GM19351 (cell line): ENCODE measurements around the gene RIOK2.

Experiments used
- ATAC-seq: cut with Tn5 transposase; IDR thresholded peaks from one replicate; pipeline ENCODE4 v1.9.1; 2021; ENCODE audit warnings: mild to moderate bottlenecking, moderate library complexity; ENCODE audit not compliant: unreplicated experiment

The RIOK2 gene

DNA sequence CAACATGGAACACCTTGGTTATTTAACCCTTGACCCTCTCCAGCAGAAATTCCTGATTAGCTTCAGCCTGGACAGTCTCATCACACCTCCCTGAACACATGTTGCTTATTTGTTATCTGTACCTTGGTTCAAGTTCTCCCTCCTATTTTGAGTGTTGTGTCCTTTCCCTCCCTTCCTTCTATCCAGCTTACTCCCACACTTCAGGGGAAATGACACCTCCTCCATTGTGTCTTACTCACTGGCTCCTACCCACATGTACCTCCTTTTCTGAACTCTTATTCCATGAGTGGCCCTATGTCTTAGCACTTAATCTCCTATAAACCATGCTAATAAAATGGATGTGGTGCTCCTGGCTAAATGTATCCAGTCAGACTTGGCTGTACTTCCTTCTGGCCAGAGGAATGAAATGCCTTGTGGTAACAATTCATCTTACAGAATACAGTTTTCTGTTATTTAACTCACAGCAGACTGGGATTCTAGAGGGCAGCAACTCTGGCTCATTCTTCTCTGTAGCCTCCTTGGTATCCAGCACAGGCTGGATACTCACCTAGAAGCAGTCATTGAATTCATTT, 51.8 kb downstream of the RIOK2 start:
- no peak for ATAC-seq

DNA sequence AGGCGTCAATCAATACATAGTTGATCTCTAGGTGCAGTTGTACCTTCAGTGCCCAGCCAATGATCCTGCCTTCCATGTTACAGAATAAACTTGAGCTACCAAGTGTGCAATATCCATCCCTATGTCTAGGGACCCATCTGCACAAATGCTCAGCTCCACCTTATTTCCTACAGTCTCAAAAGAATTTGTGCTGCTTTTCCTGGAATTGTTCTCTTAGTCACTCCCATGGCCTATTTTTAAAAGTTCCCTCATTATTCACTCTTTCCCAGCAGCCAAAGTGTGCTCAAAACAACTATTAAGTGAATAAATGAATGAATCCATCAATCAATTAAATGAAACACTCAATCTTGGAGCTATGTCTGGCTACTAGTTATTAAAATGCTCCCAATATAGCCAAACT, 55.3 kb downstream of the RIOK2 start:
- no peak for ATAC-seq

DNA sequence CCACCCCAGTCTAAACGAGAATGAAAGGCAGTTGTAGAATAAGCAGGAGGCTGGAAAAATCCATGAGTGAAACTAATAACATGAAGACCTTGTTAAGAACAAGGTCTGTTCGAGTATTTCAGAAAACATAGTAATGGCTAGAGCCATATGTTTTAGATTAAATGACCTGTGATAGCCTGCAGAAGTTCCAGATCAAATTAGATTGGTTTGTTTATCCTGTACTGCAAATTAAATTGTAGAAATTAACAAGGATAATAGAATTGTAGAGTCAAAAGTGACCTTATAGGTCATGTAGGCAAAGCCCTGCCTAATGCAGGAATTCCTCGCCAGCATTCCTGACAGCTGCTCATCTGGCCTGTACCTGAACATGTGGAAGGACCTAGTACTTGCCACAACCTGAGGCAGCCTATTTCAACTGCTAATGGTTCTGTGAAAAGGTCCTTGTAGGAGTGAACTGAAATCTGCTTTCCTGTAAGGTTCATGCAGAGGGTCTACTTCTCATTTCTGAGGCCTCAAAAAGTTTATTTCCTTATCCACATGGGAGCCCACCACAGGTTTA, 57.8 kb downstream of the RIOK2 start:
- no peak for ATAC-seq

DNA sequence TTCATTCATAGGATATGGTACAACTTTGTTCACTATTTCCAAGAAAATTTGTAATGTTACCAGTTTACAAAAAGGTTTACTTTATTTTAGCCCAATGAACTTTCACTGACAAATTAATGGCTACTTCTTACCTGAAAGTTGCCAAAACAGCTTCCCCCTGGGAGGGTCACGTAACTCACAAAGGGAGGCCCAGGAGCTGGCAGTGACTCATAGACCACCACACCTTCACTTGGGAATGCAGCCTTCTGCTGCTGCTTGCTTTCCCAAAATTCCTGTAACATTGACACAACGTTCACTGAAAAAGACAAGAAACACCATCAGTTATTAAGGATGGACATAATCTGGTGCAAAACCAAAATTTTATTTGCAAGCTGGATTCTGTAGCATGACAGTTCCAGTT, 58.7 kb downstream of the RIOK2 start:
- ATAC-seq: no peak

DNA sequence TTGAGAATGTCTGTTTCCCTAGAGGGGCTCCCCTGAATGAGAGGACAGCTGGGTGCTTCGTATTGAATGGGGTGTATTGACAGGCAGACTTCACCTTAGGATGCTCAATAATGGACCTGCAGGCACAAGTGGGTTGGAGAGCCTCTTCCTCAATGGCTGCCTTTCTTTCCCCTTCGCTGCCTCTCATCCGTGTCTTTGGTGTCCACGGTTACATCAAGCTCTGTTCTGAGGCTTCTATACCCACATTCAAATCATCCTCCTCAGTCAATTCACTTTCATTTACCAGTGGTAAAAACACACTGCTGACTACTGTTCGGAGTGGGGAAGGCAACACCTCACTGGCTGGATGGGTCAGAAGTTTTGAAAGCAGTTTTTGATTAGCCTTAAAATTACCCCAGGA, 61.2 kb downstream of the RIOK2 start:
- ATAC-seq: no peak

DNA sequence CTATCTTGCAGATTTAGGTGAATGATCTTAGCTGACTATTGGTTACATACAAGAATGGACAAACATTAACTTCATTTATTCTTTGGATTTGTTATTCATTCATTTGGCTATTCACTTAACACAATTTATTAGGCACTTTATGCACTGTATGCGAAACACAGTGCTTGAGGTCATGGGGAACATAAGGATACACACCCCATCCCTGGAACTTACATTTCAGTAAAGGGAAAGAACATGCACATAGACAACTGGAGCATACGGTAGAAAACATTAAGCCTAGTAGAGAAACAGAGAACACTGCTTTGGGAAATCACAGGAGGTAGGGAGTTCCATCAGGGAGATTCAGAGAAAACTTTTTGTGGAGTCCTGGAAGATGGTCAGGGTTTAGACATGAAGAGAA, 62.9 kb downstream of the RIOK2 start:
- no peak for ATAC-seq

DNA sequence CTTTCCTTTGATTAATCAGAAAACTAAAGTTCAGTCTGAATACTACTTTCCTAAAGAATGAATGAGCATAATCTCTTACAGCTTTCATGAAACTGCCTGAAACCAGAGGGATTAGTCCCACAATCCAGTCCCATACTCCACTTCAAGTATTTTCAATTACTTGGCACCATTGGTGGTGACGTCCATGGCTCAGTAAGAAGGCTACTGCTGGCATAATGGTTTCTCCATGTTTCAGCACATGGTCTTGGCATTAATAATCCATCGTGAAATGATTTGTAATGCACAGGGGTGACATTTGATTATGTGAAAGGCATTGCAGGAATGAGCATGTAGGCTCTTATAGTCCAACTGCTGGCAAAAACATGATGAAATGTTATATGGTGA, 64.0 kb downstream of the RIOK2 start:
- no peak for ATAC-seq

DNA sequence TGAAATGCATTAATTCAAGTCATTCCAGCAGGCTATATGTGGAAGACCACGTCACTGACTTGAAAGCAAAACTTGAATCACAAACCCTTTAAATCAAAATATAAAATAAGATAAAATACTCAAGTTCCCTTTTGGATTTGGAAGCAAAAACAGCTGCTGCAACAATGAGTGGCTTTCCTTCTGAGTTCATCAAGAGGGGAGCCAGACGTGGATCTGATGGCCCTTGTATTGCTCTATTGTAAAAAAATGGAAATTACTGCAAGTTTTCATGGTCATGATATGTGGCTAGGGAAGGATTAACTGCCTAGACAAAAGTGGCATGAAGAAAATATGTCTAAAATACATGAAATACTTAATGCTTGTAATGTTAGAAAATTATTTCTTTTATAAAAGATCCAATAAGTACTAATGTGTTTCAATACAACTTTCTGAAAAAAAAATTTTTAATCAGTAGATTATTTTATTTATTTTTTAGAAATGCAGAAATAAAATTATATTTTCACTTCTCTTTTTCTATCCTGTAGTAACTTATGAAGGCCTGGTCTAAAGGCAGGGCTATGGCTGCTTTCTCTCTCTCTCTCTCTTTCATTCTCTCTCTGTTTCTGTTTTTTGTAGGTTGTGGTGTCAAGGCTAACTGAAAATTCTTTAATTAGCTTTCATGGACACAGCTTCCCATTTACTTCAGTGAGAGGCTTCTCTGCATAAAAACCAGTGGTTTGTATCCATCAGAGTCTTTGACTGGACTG, 64.6 kb downstream of the RIOK2 start:
- ATAC-seq: peak; percentile 91

DNA sequence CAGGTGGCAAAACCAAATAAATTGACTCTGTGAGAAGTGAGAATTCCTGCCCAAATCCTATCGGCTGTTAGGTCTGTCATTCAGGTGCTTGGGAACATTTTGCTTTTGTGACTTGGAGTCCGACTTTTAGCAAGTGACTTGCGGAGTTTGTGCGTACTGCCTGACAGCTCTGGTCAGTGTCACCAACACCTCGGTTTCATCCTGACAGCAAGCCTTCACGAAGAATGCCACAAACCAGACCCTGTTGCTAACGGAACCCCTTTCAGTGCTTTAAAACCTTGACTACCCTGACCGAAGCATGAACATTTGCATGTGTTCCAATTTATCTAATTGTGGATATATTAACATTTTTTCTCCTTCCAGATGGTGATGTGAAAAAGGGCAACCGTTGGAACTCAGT, 67.1 kb downstream of the RIOK2 start:
- no peak for ATAC-seq

DNA sequence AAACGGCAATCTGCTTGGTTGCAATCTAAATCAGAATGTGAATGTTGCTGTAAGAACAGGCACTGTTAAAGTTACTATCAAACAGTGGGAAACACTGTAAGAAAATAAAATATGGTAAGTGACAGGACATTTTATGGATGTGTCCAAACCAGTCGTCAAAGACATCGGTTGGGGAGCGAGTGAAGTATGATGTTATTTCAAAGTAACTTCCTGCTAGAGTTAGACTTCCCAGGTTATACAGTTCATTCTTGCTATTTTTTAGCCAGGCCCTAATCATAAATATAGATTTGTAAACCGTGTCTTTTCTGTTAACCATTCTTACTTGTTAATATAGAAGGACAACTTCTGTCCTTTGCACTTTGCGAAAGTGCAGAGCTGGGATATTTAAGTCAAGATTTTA, 70.8 kb downstream of the RIOK2 start:
- ATAC-seq: no peak

DNA sequence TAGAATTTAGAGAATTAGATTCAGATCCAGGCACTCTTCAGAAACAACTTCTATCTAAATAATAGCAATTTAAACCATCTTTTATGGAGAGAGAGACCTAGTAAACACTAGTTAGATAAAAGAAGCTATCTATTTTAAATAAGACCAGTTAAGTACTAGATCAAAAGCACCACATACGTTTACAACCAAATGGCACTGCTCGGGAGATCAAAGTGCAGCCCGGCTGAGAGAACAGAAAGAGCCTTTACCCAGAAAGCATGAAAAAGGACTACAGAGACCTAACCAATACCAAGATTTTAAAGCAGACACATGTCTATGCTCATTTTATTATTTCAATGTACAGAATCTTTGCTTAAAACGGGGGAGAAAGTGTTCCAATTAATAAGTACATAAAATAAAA, 71.4 kb downstream of the RIOK2 start:
- ATAC-seq: no peak

DNA sequence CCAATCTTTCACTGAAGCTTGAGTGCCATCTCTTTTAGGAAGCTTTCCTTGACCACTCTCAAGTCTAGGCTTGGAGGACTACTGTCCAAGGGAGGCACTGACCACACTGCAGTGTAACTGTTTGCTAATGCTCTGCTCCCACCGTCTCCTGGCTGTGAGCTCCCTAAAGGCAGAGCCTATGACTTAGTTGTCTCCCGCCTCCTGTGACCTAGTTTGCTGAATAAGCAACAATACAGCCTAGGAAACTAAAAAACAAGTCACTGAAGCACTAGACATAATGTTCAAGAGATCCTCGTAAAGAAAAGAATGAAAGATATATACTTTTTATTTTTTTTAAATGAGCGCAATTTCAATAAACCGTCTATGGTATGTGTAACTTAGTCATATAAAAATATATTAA, 72.0 kb downstream of the RIOK2 start:
- ATAC-seq: no peak
